SK-N-SH (cell line): ENCODE measurements around the gene SLC34A3. TPM values are rescaled to one million over a fixed set of nuclear protein-coding genes. Genes with fewer than 3 reads are reported as not detected.

Source experiments
- CTCF ChIA-PET: fragments of 300-600, 350-600 bp; formaldehyde crosslinking; extraction: SDS; loops from one replicate; lab custom pipeline; 2021; lab: Yijun Ruan, JAX
- POLR2A ChIA-PET: fragments of 350-600 bp; sonication (Branson Sonifier 250); formaldehyde crosslinking; extraction: SDS; loops from one replicate; lab custom pipeline; 2020; ENCODE audit warnings: antibody characterized with exemption, inconsistent platforms; lab: Yijun Ruan, JAX
- DNase-seq: peaks from one replicate; pipeline ENCODE4 v3.0.0; 2012
- H2AFZ ChIP-seq: fragments of 200-600 bp; sonication (generic); 2 replicates; pipeline ENCODE4 v1.8.1; 2016; ENCODE audit warnings: antibody characterized with exemption, mild to moderate bottlenecking, low read depth
- H3F3A ChIP-seq: fragments of 200-600 bp; sonication (generic); replicated peaks from 2 replicates; pipeline ENCODE3; 2016; ENCODE audit warnings: antibody characterized with exemption, mild to moderate bottlenecking; ENCODE audit not compliant: insufficient read depth
- H3K27ac ChIP-seq, 2 experiments: fragments of 200-500 bp in 1 of 2; fragments of 200-600 bp in 1 of 2; sonication (Bioruptor generic) in 1 of 2; sonication (generic), shearing (Covaris generic) in 1 of 2; 2 replicates each; pipeline versions ENCODE4 v1.5.1 to v1.6.1; 2014 to 2016; ENCODE audit warnings: low read depth in 2 of 2, inconsistent platforms in 1 of 2, low read length in 1 of 2, mild to moderate bottlenecking in 1 of 2, mixed read lengths in 1 of 2
- H3K27me3 ChIP-seq: fragments of 200-600 bp; sonication (generic), shearing (Covaris generic); 2 replicates; pipeline ENCODE4 v1.6.1; 2016; ENCODE audit warnings: mixed run types; ENCODE audit not compliant: insufficient read depth
- H3K36me3 ChIP-seq, 2 experiments: fragments of 200-500 bp in 1 of 2; fragments of 200-600 bp in 1 of 2; sonication (Bioruptor generic) in 1 of 2; sonication (generic) in 1 of 2; replicated peaks in 1 of 2; 2 replicates each; pipeline versions ENCODE3 to v1.5.1; 2014 to 2016; ENCODE audit warnings: low read length in 1 of 2, mild to moderate bottlenecking in 1 of 2; ENCODE audit not compliant: insufficient read depth in 2 of 2, control insufficient read depth in 1 of 2
- H3K4me1 ChIP-seq, 2 experiments: fragments of 200-500 bp in 1 of 2; fragments of 200-600 bp in 1 of 2; sonication (Bioruptor generic) in 1 of 2; sonication (generic), shearing (Covaris generic) in 1 of 2; 2 replicates each; pipeline versions ENCODE4 v1.5.1 to v1.6.1; 2014 to 2016; ENCODE audit warnings: low read depth in 1 of 2, low read length in 1 of 2, mixed run types in 1 of 2; ENCODE audit not compliant: insufficient read depth in 2 of 2, control insufficient read depth in 1 of 2
- H3K4me2 ChIP-seq: fragments of 200-600 bp; sonication (generic), shearing (Covaris generic); 2 replicates; pipeline ENCODE4 v1.6.1; 2017; ENCODE audit warnings: mixed run types
- H3K4me3 ChIP-seq, 2 experiments: fragments of 200-500 bp in 1 of 2; fragments of 200-600 bp in 1 of 2; sonication (Bioruptor generic) in 1 of 2; sonication (generic), shearing (Covaris generic) in 1 of 2; 2 replicates each; pipeline versions ENCODE4 v1.5.1 to v1.8.1; 2014 to 2016; ENCODE audit warnings: low read depth in 2 of 2, inconsistent platforms in 1 of 2, low read length in 1 of 2, mild to moderate bottlenecking in 1 of 2, mixed read lengths in 1 of 2, moderate library complexity in 1 of 2
- H3K79me2 ChIP-seq: fragments of 200-600 bp; sonication (generic); 2 replicates; pipeline ENCODE4 v1.8.1; 2017; ENCODE audit warnings: mild to moderate bottlenecking; ENCODE audit not compliant: insufficient read depth
- H3K9ac ChIP-seq: fragments of 200-600 bp; sonication (generic); 2 replicates; pipeline ENCODE4 v1.6.1; 2017; ENCODE audit warnings: mixed run types
- H3K9me2 ChIP-seq: fragments of 200-600 bp; sonication (generic); 2 replicates; pipeline ENCODE4 v1.6.1; 2017; ENCODE audit warnings: mixed run types
- H3K9me3 ChIP-seq: fragments of 200-600 bp; sonication (generic); 2 replicates; pipeline ENCODE4 v1.6.1; 2017; ENCODE audit warnings: mixed run types, mild to moderate bottlenecking, moderate library complexity
- H4K20me1 ChIP-seq: fragments of 200-600 bp; sonication (generic); 2 replicates; pipeline ENCODE4 v1.6.1; 2017; ENCODE audit warnings: mild to moderate bottlenecking, mixed run types; ENCODE audit not compliant: insufficient read depth
- CHD2 ChIP-seq: fragments of 150-350 bp; IDR thresholded peaks from 2 replicates; pipeline ENCODE4 v1.6.1; 2018; ENCODE audit warnings: low read length; ENCODE audit not compliant: partially characterized antibody
- ELF1 ChIP-seq: IDR thresholded peaks from 2 replicates; pipeline ENCODE4 v1.4.0; 2012
- EZH2phosphoT487 ChIP-seq: fragments of 200-600 bp; sonication (generic); IDR thresholded peaks from 2 replicates; pipeline ENCODE4 v1.6.1; 2017; ENCODE audit warnings: low read depth, mixed run types, mild to moderate bottlenecking, antibody characterized with exemption, moderate library complexity, borderline replicate concordance
- FOSL2 ChIP-seq: IDR thresholded peaks from 2 replicates; pipeline ENCODE4 v1.4.0; 2012; ENCODE audit warnings: low read depth, mild to moderate bottlenecking, moderate library complexity, borderline replicate concordance
- FOXM1 ChIP-seq: IDR thresholded peaks from 2 replicates; pipeline ENCODE4 v1.4.0; 2012; ENCODE audit warnings: low read depth, mild to moderate bottlenecking
- GABPA ChIP-seq: IDR thresholded peaks from 2 replicates; pipeline ENCODE4 v1.4.0; 2012; ENCODE audit warnings: low read depth, mild to moderate bottlenecking
- JUND ChIP-seq: IDR thresholded peaks from 2 replicates; pipeline ENCODE4 v1.4.0; 2012
- MEF2A ChIP-seq: IDR thresholded peaks from 2 replicates; pipeline ENCODE4 v1.4.0; 2012; ENCODE audit warnings: low read depth, borderline replicate concordance
- NRF1 ChIP-seq: IDR thresholded peaks from 2 replicates; pipeline ENCODE4 v1.6.1; 2012; ENCODE audit warnings: low read depth, mild to moderate bottlenecking, low read length
- POLR2AphosphoS5 ChIP-seq: IDR thresholded peaks from 2 replicates; pipeline ENCODE4 v1.6.1; 2012; ENCODE audit warnings: low read depth, low read length
- RCOR1 ChIP-seq: fragments of 150-350 bp; IDR thresholded peaks from 2 replicates; pipeline ENCODE4 v1.6.1; 2017; ENCODE audit warnings: antibody characterized with exemption, low read length
- RFX5 ChIP-seq: IDR thresholded peaks from 2 replicates; pipeline ENCODE4 v1.6.1; 2012; ENCODE audit warnings: mild to moderate bottlenecking, improper control_type of control experiment, low read length
- RXRA ChIP-seq: IDR thresholded peaks from 2 replicates; pipeline ENCODE4 v1.4.0; 2012; ENCODE audit warnings: low read depth, mild to moderate bottlenecking, borderline replicate concordance
- SMC3 ChIP-seq: IDR thresholded peaks from 2 replicates; pipeline ENCODE4 v1.6.1; 2012; ENCODE audit warnings: low read depth, low read length, improper control_type of control experiment
- TAF1 ChIP-seq: IDR thresholded peaks from 2 replicates; pipeline ENCODE4 v1.6.1; 2012; ENCODE audit warnings: low read depth, mild to moderate bottlenecking, low read length, moderate library complexity, borderline replicate concordance
- TCF12 ChIP-seq: IDR thresholded peaks from 2 replicates; pipeline ENCODE4 v1.4.0; 2012
- TEAD4 ChIP-seq: IDR thresholded peaks from 2 replicates; pipeline ENCODE4 v1.4.0; 2012; ENCODE audit warnings: mild to moderate bottlenecking, borderline replicate concordance; ENCODE audit not compliant: insufficient read depth
- YY1 ChIP-seq: IDR thresholded peaks from 2 replicates; pipeline ENCODE4 v1.4.0; 2012; ENCODE audit warnings: low read depth, mild to moderate bottlenecking
- WGBS: methylation state at CpG from one replicate; pipeline ENCODE4 v1.1.6; 2017; ENCODE audit warnings: low lambda C conversion rate; 5-methylcytosine and 5-hydroxymethylcytosine counted together
- polyA plus RNA-seq, 3 experiments: library from polyadenylated mRNA; depleted of rRNA; stranded (reverse); fragments of >200 nt; gene quantifications; 2 replicates each; pipeline ENCODE4 v1.2.3, GENCODE V29; 2012
- TF ChIP-seq, protein P1 (sequence below): IDR thresholded peaks from 2 replicates; pipeline ENCODE4 v1.6.1; 2012; ENCODE audit warnings: mild to moderate bottlenecking, low read depth, low read length, moderate library complexity
- TF ChIP-seq, protein P2 (sequence below): IDR thresholded peaks from 2 replicates; pipeline ENCODE4 v1.4.0; 2012; ENCODE audit warnings: low read depth, borderline replicate concordance
- TF ChIP-seq, protein P3 (sequence below): fragments of 200-600 bp; sonication (generic); IDR thresholded peaks from 2 replicates; pipeline ENCODE4 v1.6.1; 2017; ENCODE audit warnings: antibody characterized with exemption, mild to moderate bottlenecking, moderate library complexity
- TF ChIP-seq, protein P4 (sequence below): IDR thresholded peaks from 2 replicates; pipeline ENCODE4 v1.4.0; 2012; ENCODE audit warnings: low read depth

SLC34A3 gene
- polyA plus RNA-seq, 1 of the 3 experiments (the other 2 are of a cell fraction) = not detected

DNA sequence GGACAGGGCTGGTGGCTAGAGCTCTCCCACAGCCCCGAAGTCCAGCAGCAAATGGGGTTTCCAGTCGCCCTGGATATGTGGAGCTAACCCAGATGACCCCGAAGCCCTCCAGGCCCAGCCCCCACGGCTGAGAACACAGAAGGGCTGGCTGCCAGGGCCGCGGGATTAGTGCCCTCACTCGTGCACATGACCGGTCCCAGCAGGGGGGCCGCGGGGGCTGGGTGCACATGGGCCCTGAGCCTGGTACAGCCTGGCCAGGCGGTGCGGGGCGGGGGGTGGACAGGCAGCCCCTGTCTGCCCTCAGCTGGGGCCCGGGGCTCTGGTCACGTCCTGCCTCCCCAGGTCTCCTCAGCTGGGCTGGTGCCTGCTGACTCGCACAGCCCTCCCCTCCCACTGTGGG lies 36.3 kb upstream of the SLC34A3 start:
- no peak overlapping the region for H3K4me3 ChIP-seq
- TF ChIP-seq POLR2AphosphoS5 = no peak
- TF ChIP-seq RCOR1 = no peak
- TF ChIP-seq ELF1 = no peak
- TF ChIP-seq RXRA = no peak
- TF ChIP-seq JUND = no peak
- TF ChIP-seq, protein P1, sequence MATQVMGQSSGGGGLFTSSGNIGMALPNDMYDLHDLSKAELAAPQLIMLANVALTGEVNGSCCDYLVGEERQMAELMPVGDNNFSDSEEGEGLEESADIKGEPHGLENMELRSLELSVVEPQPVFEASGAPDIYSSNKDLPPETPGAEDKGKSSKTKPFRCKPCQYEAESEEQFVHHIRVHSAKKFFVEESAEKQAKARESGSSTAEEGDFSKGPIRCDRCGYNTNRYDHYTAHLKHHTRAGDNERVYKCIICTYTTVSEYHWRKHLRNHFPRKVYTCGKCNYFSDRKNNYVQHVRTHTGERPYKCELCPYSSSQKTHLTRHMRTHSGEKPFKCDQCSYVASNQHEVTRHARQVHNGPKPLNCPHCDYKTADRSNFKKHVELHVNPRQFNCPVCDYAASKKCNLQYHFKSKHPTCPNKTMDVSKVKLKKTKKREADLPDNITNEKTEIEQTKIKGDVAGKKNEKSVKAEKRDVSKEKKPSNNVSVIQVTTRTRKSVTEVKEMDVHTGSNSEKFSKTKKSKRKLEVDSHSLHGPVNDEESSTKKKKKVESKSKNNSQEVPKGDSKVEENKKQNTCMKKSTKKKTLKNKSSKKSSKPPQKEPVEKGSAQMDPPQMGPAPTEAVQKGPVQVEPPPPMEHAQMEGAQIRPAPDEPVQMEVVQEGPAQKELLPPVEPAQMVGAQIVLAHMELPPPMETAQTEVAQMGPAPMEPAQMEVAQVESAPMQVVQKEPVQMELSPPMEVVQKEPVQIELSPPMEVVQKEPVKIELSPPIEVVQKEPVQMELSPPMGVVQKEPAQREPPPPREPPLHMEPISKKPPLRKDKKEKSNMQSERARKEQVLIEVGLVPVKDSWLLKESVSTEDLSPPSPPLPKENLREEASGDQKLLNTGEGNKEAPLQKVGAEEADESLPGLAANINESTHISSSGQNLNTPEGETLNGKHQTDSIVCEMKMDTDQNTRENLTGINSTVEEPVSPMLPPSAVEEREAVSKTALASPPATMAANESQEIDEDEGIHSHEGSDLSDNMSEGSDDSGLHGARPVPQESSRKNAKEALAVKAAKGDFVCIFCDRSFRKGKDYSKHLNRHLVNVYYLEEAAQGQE = no peak
- ChIA-PET CTCF (interaction anchor here (1.3 to 2.0 kb wide), 4 partner anchors 28 to 165 kb away, joined by 3 to 9 read pairs (median 4); partner anchors contain the start of genes NPDC1 and RNF224), POLR2A (interaction anchor here (1.4 kb wide), 1 partner anchor 65 kb away, joined by 3 read pairs; no protein-coding TSS in a partner anchor)
- H3K27me3 ChIP-seq = no peaks in the 10 kb centered on the region
- H3F3A ChIP-seq = peaks cover 8% of the 10 kb centered on the region
- H3K36me3 ChIP-seq = peaks cover 3 to 21% of the 10 kb centered on the region in 2 experiments
- no peak overlapping the region for H2AFZ ChIP-seq
- WGBS = 77% methylated on average over 9 of the region's 16 CpGs
- peaks cover 73% of the 10 kb centered on the region for H3K79me2 ChIP-seq
- no peaks in the 10 kb centered on the region for H3K9me3 ChIP-seq
- no peaks in the 10 kb centered on the region for H3K9me2 ChIP-seq
- DNase-seq = no peak
- H3K4me2 ChIP-seq = no peak overlapping the region
- no peak overlapping the region for H3K27ac ChIP-seq
- peaks cover 67% of the 10 kb centered on the region for H4K20me1 ChIP-seq
- no peak overlapping the region for H3K9ac ChIP-seq
- peaks cover 15 to 26% of the 10 kb centered on the region in 2 experiments for H3K4me1 ChIP-seq

DNA sequence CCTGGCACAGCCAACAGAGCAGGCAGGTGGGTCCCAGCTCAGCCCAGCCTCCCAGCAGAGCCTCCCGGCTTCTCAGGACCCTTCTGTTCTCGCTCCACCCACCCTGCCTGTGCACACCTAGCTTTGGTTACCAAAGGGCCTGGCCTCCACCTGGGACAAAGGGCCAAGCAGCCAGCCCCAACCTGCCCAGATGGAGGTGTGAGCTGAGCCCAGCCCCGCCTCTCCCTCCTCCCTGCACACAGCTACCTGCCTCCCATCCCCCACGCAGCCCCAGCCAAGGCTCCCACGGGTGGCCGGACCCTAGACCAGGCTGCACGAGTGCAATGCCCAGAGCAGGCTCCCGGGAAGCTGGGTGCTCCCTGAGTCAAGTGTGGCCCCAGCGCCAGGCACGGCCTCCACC lies 35.8 kb upstream of the SLC34A3 start:
- no peak for DNase-seq
- WGBS = 84% methylated on average over 9 of the region's 10 CpGs
- H3K4me3 ChIP-seq = no peak overlapping the region
- ChIA-PET CTCF (interaction anchor here (1.3 to 2.0 kb wide), 5 partner anchors 28 to 166 kb away, joined by 3 to 9 read pairs (median 5); partner anchors contain the start of genes NPDC1 and RNF224), POLR2A (interaction anchor here (1.4 to 1.5 kb wide), 2 partner anchors 10 to 65 kb away, joined by 3 read pairs; no protein-coding TSS in a partner anchor)
- no peaks in the 10 kb centered on the region for H3K9me2 ChIP-seq
- peaks cover 13 to 24% of the 10 kb centered on the region in 2 experiments; a peak in 3 of 4 replicates for H3K4me1 ChIP-seq
- H4K20me1 ChIP-seq = peaks cover 63% of the 10 kb centered on the region
- no peak overlapping the region for H2AFZ ChIP-seq
- H3K27me3 ChIP-seq = no peaks in the 10 kb centered on the region
- H3K4me2 ChIP-seq = no peak overlapping the region
- no peak overlapping the region for H3K9ac ChIP-seq
- peaks cover 2% of the 10 kb centered on the region for H3F3A ChIP-seq
- peaks cover 3 to 20% of the 10 kb centered on the region in 2 experiments for H3K36me3 ChIP-seq
- no peaks in the 10 kb centered on the region for H3K9me3 ChIP-seq
- H3K27ac ChIP-seq = no peak overlapping the region
- H3K79me2 ChIP-seq = peaks cover 71% of the 10 kb centered on the region
- TF ChIP-seq FOXM1 (no peak), MEF2A (no peak), TCF12 (no peak), CHD2 (no peak), FOSL2 (no peak), NRF1 (no peak), EZH2phosphoT487 (no peak), GABPA (no peak), SMC3 (no peak), TEAD4 (no peak), ELF1 (no peak), TAF1 (no peak), RFX5 (no peak), YY1 (no peak)
- TF ChIP-seq, protein P2, sequence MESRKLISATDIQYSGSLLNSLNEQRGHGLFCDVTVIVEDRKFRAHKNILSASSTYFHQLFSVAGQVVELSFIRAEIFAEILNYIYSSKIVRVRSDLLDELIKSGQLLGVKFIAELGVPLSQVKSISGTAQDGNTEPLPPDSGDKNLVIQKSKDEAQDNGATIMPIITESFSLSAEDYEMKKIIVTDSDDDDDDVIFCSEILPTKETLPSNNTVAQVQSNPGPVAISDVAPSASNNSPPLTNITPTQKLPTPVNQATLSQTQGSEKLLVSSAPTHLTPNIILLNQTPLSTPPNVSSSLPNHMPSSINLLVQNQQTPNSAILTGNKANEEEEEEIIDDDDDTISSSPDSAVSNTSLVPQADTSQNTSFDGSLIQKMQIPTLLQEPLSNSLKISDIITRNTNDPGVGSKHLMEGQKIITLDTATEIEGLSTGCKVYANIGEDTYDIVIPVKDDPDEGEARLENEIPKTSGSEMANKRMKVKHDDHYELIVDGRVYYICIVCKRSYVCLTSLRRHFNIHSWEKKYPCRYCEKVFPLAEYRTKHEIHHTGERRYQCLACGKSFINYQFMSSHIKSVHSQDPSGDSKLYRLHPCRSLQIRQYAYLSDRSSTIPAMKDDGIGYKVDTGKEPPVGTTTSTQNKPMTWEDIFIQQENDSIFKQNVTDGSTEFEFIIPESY = no peak
- TF ChIP-seq, protein P3, sequence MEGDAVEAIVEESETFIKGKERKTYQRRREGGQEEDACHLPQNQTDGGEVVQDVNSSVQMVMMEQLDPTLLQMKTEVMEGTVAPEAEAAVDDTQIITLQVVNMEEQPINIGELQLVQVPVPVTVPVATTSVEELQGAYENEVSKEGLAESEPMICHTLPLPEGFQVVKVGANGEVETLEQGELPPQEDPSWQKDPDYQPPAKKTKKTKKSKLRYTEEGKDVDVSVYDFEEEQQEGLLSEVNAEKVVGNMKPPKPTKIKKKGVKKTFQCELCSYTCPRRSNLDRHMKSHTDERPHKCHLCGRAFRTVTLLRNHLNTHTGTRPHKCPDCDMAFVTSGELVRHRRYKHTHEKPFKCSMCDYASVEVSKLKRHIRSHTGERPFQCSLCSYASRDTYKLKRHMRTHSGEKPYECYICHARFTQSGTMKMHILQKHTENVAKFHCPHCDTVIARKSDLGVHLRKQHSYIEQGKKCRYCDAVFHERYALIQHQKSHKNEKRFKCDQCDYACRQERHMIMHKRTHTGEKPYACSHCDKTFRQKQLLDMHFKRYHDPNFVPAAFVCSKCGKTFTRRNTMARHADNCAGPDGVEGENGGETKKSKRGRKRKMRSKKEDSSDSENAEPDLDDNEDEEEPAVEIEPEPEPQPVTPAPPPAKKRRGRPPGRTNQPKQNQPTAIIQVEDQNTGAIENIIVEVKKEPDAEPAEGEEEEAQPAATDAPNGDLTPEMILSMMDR = no peak
- TF ChIP-seq, protein P4, sequence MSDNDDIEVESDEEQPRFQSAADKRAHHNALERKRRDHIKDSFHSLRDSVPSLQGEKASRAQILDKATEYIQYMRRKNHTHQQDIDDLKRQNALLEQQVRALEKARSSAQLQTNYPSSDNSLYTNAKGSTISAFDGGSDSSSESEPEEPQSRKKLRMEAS = no peak
